Colonic mucosa (tissue), 4 donors: ENCODE measurements around the gene IGSF23. TPM values are rescaled to one million over a fixed set of nuclear protein-coding genes. Genes with fewer than 3 reads are reported as not detected.
A peak's percentile ranks its signal among the peaks of the same experiment; 100 is the strongest.

Experiments
- DNase-seq: peaks from one replicate; pipeline ENCODE4 v3.0.0-alpha.2; 2020
- H3K27ac ChIP-seq: fragments of 200-600 bp; one replicate; pipeline ENCODE4 v1.8.0; 2021
- H3K27me3 ChIP-seq: fragments of 200-600 bp; one replicate; pipeline ENCODE4 v1.8.0; 2021
- H3K36me3 ChIP-seq: fragments of 200-600 bp; one replicate; pipeline ENCODE4 v1.8.0; 2021
- H3K4me1 ChIP-seq: fragments of 200-600 bp; one replicate; pipeline ENCODE4 v1.8.0; 2021; ENCODE audit warnings: mild to moderate bottlenecking
- H3K4me3 ChIP-seq: fragments of 200-600 bp; one replicate; pipeline ENCODE4 v1.8.0; 2021
- H3K9ac ChIP-seq, 2 donors: one replicate each; pipeline ENCODE4 v1.7.0; 2013; ENCODE audit warnings: control low read depth in 2 of 2, low read depth in 2 of 2, low read length in 2 of 2
- H3K9me3 ChIP-seq: fragments of 200-600 bp; one replicate; pipeline ENCODE4 v1.8.0; 2021
- intact Hi-C: fragments of 100-400 bp; cut with DNase I; formaldehyde crosslinking; loops from one replicate; pipeline ENCODE4 v1.14.1; 2022
- total RNA-seq, 2 donors: library from RNA; stranded (reverse); fragmentation: NEBNext Ultra II Directional in 1 of 2; extraction: Animal tissue kit (Norgen Biotek cat#: 25700) in 1 of 2; gene quantifications; one replicate each; pipeline ENCODE4 v1.2.1, GENCODE V29; 2021
- TF ChIP-seq, protein P1 (sequence below): fragments of 200-600 bp; IDR thresholded peaks from one replicate; pipeline ENCODE4 v1.8.0; 2022; ENCODE audit warnings: antibody characterized with exemption, mild to moderate bottlenecking
- donor health status: healthy.
- donor health status: DM: no; HTN: no; CAD: no.
- donor health status: DM: no; HTN: no; CAD: no.

The IGSF23 gene
- total RNA-seq, 2 donors from 2014 or later, result not detected

GRCh38 chr19:44597131-44597491 is 16.3 kb upstream of the IGSF23 start:
- no peak for DNase-seq
- H3K4me3 ChIP-seq, result no peak overlapping the region
- no peaks in the 10 kb centered on the region for H3K36me3 ChIP-seq
- intact Hi-C loops, result no loop called here
- H3K27me3 ChIP-seq, result no peaks in the 10 kb centered on the region
- H3K9ac ChIP-seq, result no peak overlapping the region
- H3K9me3 ChIP-seq, result no peaks in the 10 kb centered on the region
- TF ChIP-seq, protein P1, sequence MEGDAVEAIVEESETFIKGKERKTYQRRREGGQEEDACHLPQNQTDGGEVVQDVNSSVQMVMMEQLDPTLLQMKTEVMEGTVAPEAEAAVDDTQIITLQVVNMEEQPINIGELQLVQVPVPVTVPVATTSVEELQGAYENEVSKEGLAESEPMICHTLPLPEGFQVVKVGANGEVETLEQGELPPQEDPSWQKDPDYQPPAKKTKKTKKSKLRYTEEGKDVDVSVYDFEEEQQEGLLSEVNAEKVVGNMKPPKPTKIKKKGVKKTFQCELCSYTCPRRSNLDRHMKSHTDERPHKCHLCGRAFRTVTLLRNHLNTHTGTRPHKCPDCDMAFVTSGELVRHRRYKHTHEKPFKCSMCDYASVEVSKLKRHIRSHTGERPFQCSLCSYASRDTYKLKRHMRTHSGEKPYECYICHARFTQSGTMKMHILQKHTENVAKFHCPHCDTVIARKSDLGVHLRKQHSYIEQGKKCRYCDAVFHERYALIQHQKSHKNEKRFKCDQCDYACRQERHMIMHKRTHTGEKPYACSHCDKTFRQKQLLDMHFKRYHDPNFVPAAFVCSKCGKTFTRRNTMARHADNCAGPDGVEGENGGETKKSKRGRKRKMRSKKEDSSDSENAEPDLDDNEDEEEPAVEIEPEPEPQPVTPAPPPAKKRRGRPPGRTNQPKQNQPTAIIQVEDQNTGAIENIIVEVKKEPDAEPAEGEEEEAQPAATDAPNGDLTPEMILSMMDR, result no peak
- H3K4me1 ChIP-seq, result peaks cover 6% of the 10 kb centered on the region
- no peak overlapping the region for H3K27ac ChIP-seq

GRCh38 chr19:44598355-44598754 is 15.0 kb upstream of the IGSF23 start:
- H3K27ac ChIP-seq, result peak overlapping the region; percentile 65
- DNase-seq, result no peak
- peaks cover 6% of the 10 kb centered on the region for H3K4me1 ChIP-seq
- H3K27me3 ChIP-seq, result no peaks in the 10 kb centered on the region
- no peak overlapping the region for H3K4me3 ChIP-seq
- TF ChIP-seq, protein P1, result no peak
- H3K9ac ChIP-seq, result no peak overlapping the region
- no peaks in the 10 kb centered on the region for H3K36me3 ChIP-seq
- H3K9me3 ChIP-seq, result no peaks in the 10 kb centered on the region
- intact Hi-C loops, result no loop called here

GRCh38 chr19:44598880-44599279 is 14.5 kb upstream of the IGSF23 start:
- Histone ChIP-seq H3K4me1 (peaks cover 6% of the 10 kb centered on the region), H3K4me3 (no peak overlapping the region), H3K36me3 (no peaks in the 10 kb centered on the region), H3K9me3 (no peaks in the 10 kb centered on the region), H3K27ac (peak overlapping the region; percentile 65), H3K27me3 (no peaks in the 10 kb centered on the region), H3K9ac (no peak overlapping the region)
- intact Hi-C loops, result no loop called here
- DNase-seq, result peak; percentile 93
- TF ChIP-seq, protein P1, result no peak

DNA sequence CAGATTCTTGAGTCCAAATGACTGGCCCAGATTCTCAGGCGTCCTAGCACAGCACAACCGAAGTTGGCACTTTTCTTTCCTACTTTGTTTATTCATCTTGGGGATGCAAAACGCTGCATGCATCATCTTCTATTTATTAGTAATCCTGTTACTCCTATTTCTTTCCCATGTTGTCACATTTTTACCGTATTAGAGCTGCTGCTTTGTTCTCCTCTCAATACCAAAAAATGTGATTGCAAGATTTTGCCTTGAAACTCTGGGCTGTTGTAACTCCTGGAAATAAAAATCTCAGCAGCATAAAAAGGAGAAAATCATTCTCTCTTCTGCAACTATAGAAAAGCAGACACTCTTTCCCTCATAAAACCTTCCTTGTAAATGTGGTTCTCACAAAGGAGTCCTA is 12.9 kb upstream of the IGSF23 start:
- no peak overlapping the region for H3K4me3 ChIP-seq
- no peaks in the 10 kb centered on the region for H3K27me3 ChIP-seq
- no peak overlapping the region for H3K9ac ChIP-seq
- TF ChIP-seq, protein P1, result no peak
- no peaks in the 10 kb centered on the region for H3K9me3 ChIP-seq
- no peak for DNase-seq
- H3K36me3 ChIP-seq, result no peaks in the 10 kb centered on the region
- intact Hi-C loops, result no loop called here
- H3K27ac ChIP-seq, result no peak overlapping the region
- peaks cover 6% of the 10 kb centered on the region for H3K4me1 ChIP-seq

DNA sequence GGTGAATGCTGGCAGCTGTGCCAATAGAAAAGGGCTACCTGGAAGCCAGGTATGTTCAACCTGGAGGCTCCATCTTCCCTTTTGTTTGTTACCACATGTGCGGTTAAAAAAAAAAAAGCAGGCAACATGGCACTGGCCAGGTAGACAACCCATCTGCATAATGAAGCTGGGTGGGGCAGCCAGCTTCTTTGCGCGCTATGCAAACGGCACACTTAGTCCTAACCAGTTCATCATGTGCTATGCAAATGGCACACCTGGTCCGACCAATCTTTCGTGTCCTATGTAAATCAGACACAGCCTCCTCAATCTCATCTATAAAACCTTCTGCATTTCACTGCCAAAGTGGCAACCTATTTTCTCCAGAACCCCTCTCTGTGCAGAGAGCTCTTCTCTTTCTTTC is 11.3 kb upstream of the IGSF23 start:
- DNase-seq, result peak; percentile 70
- H3K4me3 ChIP-seq, result no peak overlapping the region
- intact Hi-C loops, result no loop called here
- H3K36me3 ChIP-seq, result no peaks in the 10 kb centered on the region
- no peak overlapping the region for H3K9ac ChIP-seq
- no peaks in the 10 kb centered on the region for H3K27me3 ChIP-seq
- peaks cover 4% of the 10 kb centered on the region for H3K4me1 ChIP-seq
- H3K9me3 ChIP-seq, result no peaks in the 10 kb centered on the region
- H3K27ac ChIP-seq, result no peak overlapping the region
- TF ChIP-seq, protein P1, result no peak
